ENCODE results near the gene SUCNR1. TPM values are rescaled to one million over a fixed set of nuclear protein-coding genes. Genes with fewer than 3 reads are reported as not detected.
"Not testable (repeated sequence)": the region's sequence is repeated elsewhere in the genome, so short reads cannot be mapped to it uniquely, and the experiment has no call there.

SUCNR1 gene
- total and polyA plus RNA-seq, 2 of the 13 experiments (the other 11 are each of a cell fraction or from before 2014, with no cell fraction given): 0.03 TPM; not detected in 1

DNA sequence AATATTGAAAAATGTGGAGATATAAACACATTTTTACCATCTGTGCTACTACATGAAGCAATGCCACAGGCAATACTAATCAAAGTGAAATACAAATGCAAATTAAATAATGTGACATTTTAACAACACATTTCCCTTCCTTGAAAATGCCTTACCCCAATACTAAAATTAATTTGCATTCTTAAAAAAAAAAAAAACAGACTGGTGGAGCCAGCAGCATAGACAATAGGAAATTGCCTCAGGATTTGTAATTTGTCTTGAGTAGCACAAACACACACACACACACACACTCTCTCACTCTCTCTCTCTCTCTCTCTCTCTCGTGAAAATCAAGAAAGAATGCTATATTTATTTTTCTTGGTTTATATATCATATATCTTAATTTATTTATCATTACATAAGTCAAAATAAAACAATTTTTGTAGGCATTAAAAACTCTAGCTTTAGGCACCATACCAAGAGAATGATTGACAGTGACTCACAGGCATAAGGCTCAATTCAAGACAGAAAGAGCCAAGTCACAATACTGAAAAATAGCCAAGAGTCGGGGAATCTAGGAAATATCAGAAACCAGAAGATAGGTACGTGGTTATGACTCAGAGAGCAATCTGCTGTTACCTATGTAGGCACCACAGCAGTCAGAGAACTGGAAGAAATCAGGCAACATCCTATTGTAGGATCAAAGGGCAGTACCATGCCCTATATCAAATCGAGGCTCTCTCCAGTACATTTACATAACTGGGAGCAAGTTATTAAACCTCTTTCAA is 23.0 kb downstream of the SUCNR1 start (continued):
- no peak for TF ChIP-seq ZNF30 (CRISPR knock-in tag; IDR thresholded peaks at IDR 0.05)
- TF ChIP-seq NCOA1 (CRISPR knock-in tag; IDR thresholded peaks at IDR 0.05): no peak

DNA sequence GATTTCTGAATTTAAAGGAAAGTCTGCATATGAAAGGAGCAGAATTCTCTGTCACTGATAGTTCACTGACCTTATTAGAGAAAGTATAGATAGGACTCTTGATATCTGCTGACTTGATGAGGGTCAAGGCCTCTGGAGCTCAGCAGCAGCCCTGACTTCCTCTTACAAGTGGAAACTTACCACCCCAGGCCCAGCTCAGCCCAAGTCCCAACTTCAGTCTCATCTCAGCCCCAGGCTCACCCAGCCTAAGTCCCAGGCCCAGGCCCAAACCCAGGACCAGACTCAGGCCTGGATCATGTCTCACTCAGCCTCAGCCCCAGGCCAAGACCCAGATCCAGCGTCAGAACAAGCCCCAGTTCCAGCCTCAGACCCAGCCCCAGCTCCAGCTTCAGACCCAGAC is 24.7 kb downstream of the SUCNR1 start:
- CTCF ChIA-PET (ENCODE audit: low intra/inter-chr PET ratio, low total read pairs); ATAC-seq; POLR2A ChIA-PET: not testable (repeated sequence)

DNA sequence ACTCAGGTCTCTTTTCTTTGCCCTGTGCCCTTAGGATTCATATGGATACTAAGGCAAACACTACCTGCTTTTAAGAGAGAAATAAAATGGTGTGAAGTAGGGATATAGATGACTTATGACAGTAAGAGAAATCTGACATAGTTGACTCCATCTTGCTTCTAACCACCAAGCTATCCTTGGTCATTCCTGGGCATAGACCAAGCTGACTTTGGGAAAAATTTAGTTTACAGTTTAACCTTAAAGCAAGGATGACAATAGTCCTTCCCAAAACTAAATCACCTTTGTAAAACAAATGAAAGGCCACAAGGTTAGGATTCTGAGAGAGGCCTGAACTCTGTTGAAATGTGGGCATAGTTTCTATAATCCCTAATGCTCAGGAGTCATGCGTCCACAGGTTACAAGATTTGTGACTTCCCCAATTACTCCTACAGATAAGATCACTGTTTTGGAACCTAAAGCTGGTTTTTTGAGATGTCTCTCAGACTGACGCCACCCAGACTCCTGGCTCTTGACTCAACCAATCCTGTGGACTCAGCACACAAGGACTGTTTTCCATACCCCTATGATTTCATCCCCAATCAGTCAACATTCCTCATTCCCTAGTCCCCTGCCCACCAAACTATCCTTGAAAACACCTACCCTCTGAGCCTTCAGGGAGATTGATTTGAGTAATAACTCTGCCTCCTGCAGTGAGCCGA is 25.3 kb downstream of the SUCNR1 start:
- FAIRE-seq; ATAC-seq; DNase-seq (ENCODE audit: low spot score): not testable (repeated sequence)

More for the DNA sequence above, 24.7 kb downstream of the SUCNR1 start:
- H3K9me3 ChIP-seq (ENCODE audit: low read length); H4K20me1 ChIP-seq (ENCODE audit: insufficient read depth, low read length); H3K4me3 ChIP-seq (replicated peaks in 1 of 3; ENCODE audit: insufficient read depth in 1 of 3, low read depth in 2 of 3, low read length in 3 of 3); DNase-seq (ENCODE audit: low spot score); BruUV-seq (replicated peaks); H3K4me1 ChIP-seq (ENCODE audit: insufficient read depth, low read length); in situ Hi-C loops (cut with HindIII; ENCODE audit: extremely low pct_ligation_motif_present, low pct_unique_long_range_greater_than_20kb); intact Hi-C loops (cut with micrococcal nuclease; ENCODE audit: unreplicated experiment); FAIRE-seq; H2AFZ ChIP-seq (ENCODE audit: low read length); H3K4me2 ChIP-seq (ENCODE audit: low read depth, low read length); H3K9ac ChIP-seq (ENCODE audit: insufficient read depth, low read depth, low read length); H3K79me2 ChIP-seq (ENCODE audit: insufficient read depth, low read length); H3K27ac ChIP-seq (ENCODE audit: extremely low read length, insufficient read depth, low read length); H3K36me3 ChIP-seq (replicated peaks in 1 of 2; ENCODE audit: control insufficient read depth in 1 of 2, insufficient read depth in 2 of 2, low read length in 2 of 2); H3K27me3 ChIP-seq (ENCODE audit: control insufficient read depth in 1 of 2, insufficient read depth in 2 of 2, low read length in 2 of 2): not testable (repeated sequence)
- WGBS (ENCODE audit: low lambda C conversion rate): no CpG with 5 or more reads among the region's 1 CpG

More for the DNA sequence above, 25.3 kb downstream of the SUCNR1 start:
- H3K4me1 ChIP-seq (ENCODE audit: insufficient read depth, low read length); intact Hi-C loops (cut with micrococcal nuclease; ENCODE audit: unreplicated experiment); H4K20me1 ChIP-seq (ENCODE audit: insufficient read depth, low read length); H3K36me3 ChIP-seq (replicated peaks in 1 of 2; ENCODE audit: control insufficient read depth in 1 of 2, insufficient read depth in 2 of 2, low read length in 2 of 2); H3K9me3 ChIP-seq (ENCODE audit: low read length); CTCF ChIA-PET (ENCODE audit: low intra/inter-chr PET ratio, low total read pairs); H3K9ac ChIP-seq (ENCODE audit: insufficient read depth, low read depth, low read length); in situ Hi-C loops (cut with HindIII; ENCODE audit: extremely low pct_ligation_motif_present, low pct_unique_long_range_greater_than_20kb); H3K27me3 ChIP-seq (ENCODE audit: control insufficient read depth in 1 of 2, insufficient read depth in 2 of 2, low read length in 2 of 2); BruUV-seq (replicated peaks); H2AFZ ChIP-seq (ENCODE audit: low read length); H3K79me2 ChIP-seq (ENCODE audit: insufficient read depth, low read length); H3K27ac ChIP-seq (ENCODE audit: extremely low read length, insufficient read depth, low read length); POLR2A ChIA-PET; H3K4me3 ChIP-seq (replicated peaks in 1 of 3; ENCODE audit: insufficient read depth in 1 of 3, low read depth in 2 of 3, low read length in 3 of 3); H3K4me2 ChIP-seq (ENCODE audit: low read depth, low read length): not testable (repeated sequence)
- WGBS (ENCODE audit: low lambda C conversion rate): 44% methylated on average over 3 of the region's 3 CpGs
